IMR-90 (cell line): ENCODE data around the gene ADAMTS13. TPM values are rescaled to one million over a fixed set of nuclear protein-coding genes. Genes with fewer than 3 reads are reported as not detected.

Source experiments
- ATAC-seq: fragments of 200-7000 bp; cut with Tn5 transposase; 2 replicates; pipeline ENCODE4 v1.9.1; 2020; ENCODE audit warnings: low read depth, mild to moderate bottlenecking, moderate library complexity
- BruUV-seq: library from RNA; stranded (reverse); fragments of 400-500 nt; replicated peaks from 2 replicates; lab custom pipeline; 2021; lab: Mats Ljungman, UMichigan
- CTCF ChIA-PET: fragments of 300-600 bp; formaldehyde crosslinking; extraction: SDS; loops from one replicate; lab custom pipeline; 2021; ENCODE audit warnings: antibody characterized with exemption; lab: Yijun Ruan, JAX
- POLR2A ChIA-PET: fragments of 300-600 bp; sonication (Branson Sonifier 250); formaldehyde crosslinking; loops from one replicate; lab custom pipeline; 2022; ENCODE audit warnings: antibody characterized with exemption; ENCODE audit not compliant: unreplicated experiment; lab: Charles Lee
- DNase-seq: peaks from one replicate; pipeline ENCODE4 v3.0.0; 2013
- H2AFZ ChIP-seq: replicated peaks from 2 replicates; pipeline ENCODE3; 2013; ENCODE audit warnings: low read length, mild to moderate bottlenecking; ENCODE audit not compliant: poor library complexity
- H2AK5ac ChIP-seq: 2 replicates; pipeline ENCODE4 v1.6.1; 2013; ENCODE audit warnings: low read depth, low read length, inconsistent platforms
- H2AK9ac ChIP-seq: replicated peaks from 2 replicates; pipeline ENCODE3; 2013; ENCODE audit warnings: mild to moderate bottlenecking, low read depth, low read length, moderate library complexity; ENCODE audit not compliant: poor library complexity
- H2BK120ac ChIP-seq: 2 replicates; pipeline ENCODE4 v1.6.1; 2013; ENCODE audit warnings: low read depth, low read length, inconsistent platforms
- H2BK15ac ChIP-seq: 3 replicates; pipeline ENCODE4 v1.6.1; 2013; ENCODE audit warnings: low read depth, low read length, inconsistent platforms
- H2BK20ac ChIP-seq: 2 replicates; pipeline ENCODE4 v1.6.1; 2013; ENCODE audit warnings: low read depth, mild to moderate bottlenecking, inconsistent platforms, low read length, moderate library complexity
- H2BK5ac ChIP-seq: 2 replicates; pipeline ENCODE4 v1.6.1; 2013; ENCODE audit warnings: mild to moderate bottlenecking, low read depth, low read length, inconsistent platforms; ENCODE audit not compliant: poor library complexity, severe bottlenecking
- H3K14ac ChIP-seq: replicated peaks from 2 replicates; pipeline ENCODE4 v1.6.1; 2013; ENCODE audit warnings: low read depth, low read length, inconsistent platforms
- H3K18ac ChIP-seq: 2 replicates; pipeline ENCODE4 v1.6.1; 2013; ENCODE audit warnings: low read depth, low read length, control low read depth
- H3K23ac ChIP-seq: 2 replicates; pipeline ENCODE4 v1.6.1; 2013; ENCODE audit warnings: low read depth, low read length, inconsistent platforms
- H3K27ac ChIP-seq: 2 replicates; pipeline ENCODE4 v1.5.1; 2013; ENCODE audit warnings: mild to moderate bottlenecking, control low read depth, low read length; ENCODE audit not compliant: insufficient read depth
- H3K27me3 ChIP-seq: 2 replicates; pipeline ENCODE4 v1.6.1; 2013; ENCODE audit warnings: low read length; ENCODE audit not compliant: control insufficient read depth, insufficient read depth
- H3K36me3 ChIP-seq: 2 replicates; pipeline ENCODE4 v1.6.1; 2013; ENCODE audit warnings: low read length, mixed read lengths; ENCODE audit not compliant: control insufficient read depth, insufficient read depth
- H3K4ac ChIP-seq: 2 replicates; pipeline ENCODE4 v1.6.1; 2013; ENCODE audit warnings: low read depth, low read length, inconsistent platforms
- H3K4me1 ChIP-seq: 2 replicates; pipeline ENCODE4 v1.6.1; 2013; ENCODE audit warnings: low read length, mixed read lengths; ENCODE audit not compliant: control insufficient read depth, insufficient read depth
- H3K4me2 ChIP-seq: 2 replicates; pipeline ENCODE4 v1.6.1; 2013; ENCODE audit warnings: low read depth, mild to moderate bottlenecking, control low read depth, low read length, moderate library complexity
- H3K4me3 ChIP-seq: 2 replicates; pipeline ENCODE4 v1.5.1; 2013; ENCODE audit warnings: low read depth, mild to moderate bottlenecking, control low read depth, low read length, moderate library complexity; ENCODE audit not compliant: insufficient read depth
- H3K56ac ChIP-seq: 2 replicates; pipeline ENCODE4 v1.6.1; 2013; ENCODE audit warnings: low read length, inconsistent platforms; ENCODE audit not compliant: insufficient read depth; ENCODE audit errors: extremely low read depth
- H3K79me1 ChIP-seq, 2 experiments: 2 replicates each; pipeline ENCODE4 v1.6.1; 2013; ENCODE audit warnings: low read length in 2 of 2, inconsistent platforms in 1 of 2, low read depth in 1 of 2
- H3K9ac ChIP-seq: 2 replicates; pipeline ENCODE4 v1.6.1; 2013; ENCODE audit warnings: low read depth, low read length, control low read depth
- H3K9me1 ChIP-seq: 2 replicates; pipeline ENCODE4 v1.6.1; 2013; ENCODE audit warnings: low read length, inconsistent platforms; ENCODE audit not compliant: insufficient read depth
- H3K9me3 ChIP-seq: 2 replicates; pipeline ENCODE4 v1.6.1; 2013; ENCODE audit warnings: low read length; ENCODE audit not compliant: control insufficient read depth, insufficient read depth
- H4K20me1 ChIP-seq: 2 replicates; pipeline ENCODE4 v1.6.1; 2013; ENCODE audit warnings: low read length, inconsistent platforms; ENCODE audit not compliant: insufficient read depth
- H4K5ac ChIP-seq: 2 replicates; pipeline ENCODE4 v1.6.1; 2013; ENCODE audit warnings: mild to moderate bottlenecking, low read depth, low read length, control low read depth
- H4K8ac ChIP-seq, 2 experiments: 2 replicates each; pipeline ENCODE4 v1.6.1; 2013; ENCODE audit warnings: low read depth in 2 of 2, low read length in 2 of 2, control low read depth in 1 of 2, inconsistent platforms in 1 of 2
- H4K91ac ChIP-seq: 2 replicates; pipeline ENCODE4 v1.6.1; 2013; ENCODE audit warnings: low read depth, low read length, inconsistent platforms; ENCODE audit not compliant: insufficient read depth
- BHLHE40 ChIP-seq: fragments of 150-350 bp; IDR thresholded peaks from 2 replicates; pipeline ENCODE4 v1.6.1; 2016; ENCODE audit warnings: mild to moderate bottlenecking, low read depth, low read length
- CEBPB ChIP-seq: IDR thresholded peaks from 2 replicates; pipeline ENCODE4 v1.6.1; 2012; ENCODE audit warnings: low read depth, low read length, improper control_type of control experiment
- CHD1 ChIP-seq: IDR thresholded peaks from 2 replicates; pipeline ENCODE4 v1.6.1; 2012; ENCODE audit warnings: low read depth, low read length, improper control_type of control experiment
- FOS ChIP-seq: fragments of 150-350 bp; IDR thresholded peaks from 2 replicates; pipeline ENCODE4 v1.6.1; 2016; ENCODE audit warnings: low read depth, low read length
- MXI1 ChIP-seq: IDR thresholded peaks from 2 replicates; pipeline ENCODE4 v1.6.1; 2012; ENCODE audit warnings: low read depth, mild to moderate bottlenecking, low read length, moderate library complexity, borderline replicate concordance
- POLR2A ChIP-seq: IDR thresholded peaks from 2 replicates; pipeline ENCODE4 v1.6.1; 2012; ENCODE audit warnings: mild to moderate bottlenecking, low read depth, low read length
- RAD21 ChIP-seq: IDR thresholded peaks from 2 replicates; pipeline ENCODE4 v1.6.1; 2012; ENCODE audit warnings: low read length, improper control_type of control experiment
- RCOR1 ChIP-seq: IDR thresholded peaks from 2 replicates; pipeline ENCODE4 v1.6.1; 2012; ENCODE audit warnings: mild to moderate bottlenecking, low read length, improper control_type of control experiment; ENCODE audit not compliant: insufficient replicate concordance
- SMC3 ChIP-seq: fragments of 150-350 bp; IDR thresholded peaks from 2 replicates; pipeline ENCODE4 v1.6.1; 2016; ENCODE audit warnings: low read depth, mild to moderate bottlenecking, antibody characterized with exemption, low read length, moderate library complexity
- WGBS, 2 experiments: methylation state at CpG; one replicate each; pipeline versions ENCODE4 v1.1.5 to v1.1.7; 2013; ENCODE audit warnings: missing lambda C conversion rate in 2 of 2; ENCODE audit not compliant: insufficient read length in 1 of 2; ENCODE audit errors: extremely low coverage in 2 of 2; 5-methylcytosine and 5-hydroxymethylcytosine counted together
- dilution Hi-C: fragments of 300-500 bp; cut with HindIII; formaldehyde crosslinking; loops from one replicate; pipeline ENCODE4 v1.14.3; 2018; ENCODE audit warnings: low sequenced_read_pairs; ENCODE audit not compliant: unreplicated experiment
- in situ Hi-C: fragments of 300-500 bp; cut with MboI; formaldehyde crosslinking; loops from 3 replicates; pipeline ENCODE4 v1.14.3; 2019; ENCODE audit warnings: low sequenced_read_pairs, inconsistent platforms, mixed read lengths
- intact Hi-C: fragments of 100-400 bp; cut with micrococcal nuclease; formaldehyde crosslinking; loops from 2 replicates; pipeline ENCODE4 v1.10.0; 2022
- polyA plus RNA-seq, 3 experiments: library from polyadenylated mRNA; depleted of rRNA; stranded (reverse); fragments of >200 nt; gene quantifications; 2 replicates each; pipeline ENCODE4 v1.2.3, GENCODE V29; 2012; ENCODE audit warnings: low replicate concordance in 1 of 3
- total RNA-seq: library from RNA; depleted of rRNA; stranded (reverse); fragments of >200 nt; gene quantifications from 2 replicates; pipeline ENCODE4 v1.2.3, GENCODE V29; 2012

Gene ADAMTS13
- total and polyA plus RNA-seq, 2 of the 4 experiments (the other 2 are of a cell fraction): 0.18 to 2.8 TPM

GRCh38 chr9:133507246-133507965 is 85.2 kb downstream of the ADAMTS13 start:
- Histone ChIP-seq H3K18ac (no peak overlapping the region), H2BK15ac (no peak overlapping the region), H4K91ac (no peak overlapping the region), H3K4ac (peak overlapping the region; percentile 31; the same call in 1 of the 2 replicates), H3K9me1 (peaks cover 12% of the 10 kb centered on the region; the same call in 1 of the 2 replicates), H3K36me3 (no peaks in the 10 kb centered on the region), H3K27ac (no peak overlapping the region), H4K5ac (no peak overlapping the region), H3K4me2 (no peak overlapping the region), H3K23ac (no peak overlapping the region), H3K79me1 (no peaks in the 10 kb centered on the region), H2BK20ac (no peak overlapping the region), H2AK9ac (peak overlapping the region; percentile 85), H3K4me1 (peaks cover 10% of the 10 kb centered on the region; the same call in 1 of the 2 replicates), H2BK120ac (no peak overlapping the region; the same call in 1 of the 2 replicates), H3K9me3 (no peaks in the 10 kb centered on the region; the same call in 1 of the 2 replicates), H3K14ac (no peak overlapping the region), H3K9ac (no peak overlapping the region), H4K8ac (peak overlapping the region in 1 of 2 experiments; percentile 66; a peak in 2 of 4 replicates), H3K4me3 (no peak overlapping the region), H2BK5ac (no peak overlapping the region), H3K56ac (no peak overlapping the region), H2AFZ (peak overlapping the region; percentile 88), H2AK5ac (peak overlapping the region; percentile 51), H4K20me1 (peaks cover 3% of the 10 kb centered on the region; the same call in 1 of the 2 replicates), H3K27me3 (peaks cover 15% of the 10 kb centered on the region; the same call in 1 of the 2 replicates)
- ATAC-seq (no peak), DNase-seq (no peak)
- dilution Hi-C loops: no loop called here
- in situ Hi-C loops: no loop called here
- no TSS peak for BruUV-seq
- WGBS, 2 experiments: 94% methylated on average over 10 of the region's 24 CpGs; no CpG with 5 or more reads in 1 of the 2 experiments
- ChIA-PET POLR2A (no interaction called here), CTCF (no interaction called here)
- TF ChIP-seq RCOR1: no peak
- no peak for TF ChIP-seq MXI1
- no peak for TF ChIP-seq POLR2A
- no peak for TF ChIP-seq FOS
- no peak for TF ChIP-seq BHLHE40
- TF ChIP-seq CHD1: no peak
- TF ChIP-seq CEBPB: no peak
- TF ChIP-seq RAD21: no peak
- no peak for TF ChIP-seq SMC3
- intact Hi-C loops: no loop called here
